Endodermal cell (in vitro differentiated cells): Measurements from ENCODE around the gene PPIL1. TPM values are rescaled to one million over a fixed set of nuclear protein-coding genes. Genes with fewer than 3 reads are reported as not detected.

Experiments used
- DNase-seq: peaks from one replicate; pipeline ENCODE4 v3.0.0-alpha.2; 2017
- H3K27ac ChIP-seq: 2 replicates; pipeline ENCODE4 v1.5.1; 2013; ENCODE audit warnings: mild to moderate bottlenecking, low read depth, low read length, moderate library complexity
- H3K27me3 ChIP-seq: 2 replicates; pipeline ENCODE4 v1.6.1; 2013; ENCODE audit warnings: mild to moderate bottlenecking, low read length, moderate library complexity; ENCODE audit not compliant: insufficient read depth, control insufficient read depth, poor library complexity, severe bottlenecking
- H3K36me3 ChIP-seq: 2 replicates; pipeline ENCODE4 v1.7.0; 2013; ENCODE audit warnings: mild to moderate bottlenecking, low read length, moderate library complexity; ENCODE audit not compliant: control insufficient read depth, insufficient read depth
- H3K4me1 ChIP-seq: one replicate; pipeline ENCODE4 v1.7.0; 2013; ENCODE audit warnings: low read length; ENCODE audit not compliant: control insufficient read depth, insufficient read depth
- H3K4me3 ChIP-seq: 2 replicates; pipeline ENCODE4 v1.5.1; 2013; ENCODE audit warnings: mild to moderate bottlenecking, low read length, moderate library complexity
- H3K9ac ChIP-seq: 2 replicates; pipeline ENCODE4 v1.6.1; 2013; ENCODE audit warnings: mild to moderate bottlenecking, low read length, moderate library complexity; ENCODE audit not compliant: poor library complexity, severe bottlenecking; ENCODE audit errors: extremely low read depth
- H3K9me3 ChIP-seq: 2 replicates; pipeline ENCODE4 v1.6.1; 2013; ENCODE audit warnings: mild to moderate bottlenecking, low read length, moderate library complexity; ENCODE audit not compliant: control insufficient read depth
- H3K27ac Mint-ChIP-seq: 2 replicates; pipeline ENCODE4 v1.8.0; 2020; ENCODE audit warnings: mixed read lengths
- H3K27me3 Mint-ChIP-seq: 2 replicates; pipeline ENCODE4 v1.8.0; 2021; ENCODE audit warnings: mild to moderate bottlenecking, mixed read lengths; ENCODE audit not compliant: insufficient read depth
- H3K36me3 Mint-ChIP-seq: 2 replicates; pipeline ENCODE4 v1.8.0; 2020; ENCODE audit warnings: low read depth, mixed read lengths
- H3K4me1 Mint-ChIP-seq: 2 replicates; pipeline ENCODE4 v1.8.0; 2020; ENCODE audit warnings: mixed read lengths
- H3K4me3 Mint-ChIP-seq: 2 replicates; pipeline ENCODE4 v1.8.0; 2020; ENCODE audit warnings: mild to moderate bottlenecking, moderate library complexity, mixed read lengths
- H3K9me3 Mint-ChIP-seq: 2 replicates; pipeline ENCODE4 v1.8.0; 2020; ENCODE audit warnings: mild to moderate bottlenecking, mixed read lengths
- WGBS, 2 experiments: methylation state at CpG; one replicate each; pipeline versions ENCODE4 v1.1.5 to v1.1.7; 2013; ENCODE audit warnings: missing lambda C conversion rate in 2 of 2, mixed read lengths in 1 of 2; ENCODE audit not compliant: insufficient coverage in 1 of 2, insufficient read length in 1 of 2; 5-methylcytosine and 5-hydroxymethylcytosine counted together
- total RNA-seq, 2 donors: library from RNA; stranded (reverse); fragmentation: NEBNext Ultra II Directional in 1 of 2; extraction: Animal tissue kit (Norgen Biotek cat#: 25700) in 1 of 2; gene quantifications; 2 replicates in 1 of 2; 3 replicates in 1 of 2; pipeline ENCODE4 v1.2.1, GENCODE V29; 2021
- TF ChIP-seq, protein P1 (sequence below): fragments of 200-600 bp; sonication (generic); conservative IDR thresholded peaks from 2 replicates; pipeline ENCODE4 v1.5.0; 2021; ENCODE audit warnings: antibody characterized with exemption, mild to moderate bottlenecking

Gene PPIL1
- total RNA-seq, 2 donors from 2014 or later = 36.7 to 53.3 TPM

DNA sequence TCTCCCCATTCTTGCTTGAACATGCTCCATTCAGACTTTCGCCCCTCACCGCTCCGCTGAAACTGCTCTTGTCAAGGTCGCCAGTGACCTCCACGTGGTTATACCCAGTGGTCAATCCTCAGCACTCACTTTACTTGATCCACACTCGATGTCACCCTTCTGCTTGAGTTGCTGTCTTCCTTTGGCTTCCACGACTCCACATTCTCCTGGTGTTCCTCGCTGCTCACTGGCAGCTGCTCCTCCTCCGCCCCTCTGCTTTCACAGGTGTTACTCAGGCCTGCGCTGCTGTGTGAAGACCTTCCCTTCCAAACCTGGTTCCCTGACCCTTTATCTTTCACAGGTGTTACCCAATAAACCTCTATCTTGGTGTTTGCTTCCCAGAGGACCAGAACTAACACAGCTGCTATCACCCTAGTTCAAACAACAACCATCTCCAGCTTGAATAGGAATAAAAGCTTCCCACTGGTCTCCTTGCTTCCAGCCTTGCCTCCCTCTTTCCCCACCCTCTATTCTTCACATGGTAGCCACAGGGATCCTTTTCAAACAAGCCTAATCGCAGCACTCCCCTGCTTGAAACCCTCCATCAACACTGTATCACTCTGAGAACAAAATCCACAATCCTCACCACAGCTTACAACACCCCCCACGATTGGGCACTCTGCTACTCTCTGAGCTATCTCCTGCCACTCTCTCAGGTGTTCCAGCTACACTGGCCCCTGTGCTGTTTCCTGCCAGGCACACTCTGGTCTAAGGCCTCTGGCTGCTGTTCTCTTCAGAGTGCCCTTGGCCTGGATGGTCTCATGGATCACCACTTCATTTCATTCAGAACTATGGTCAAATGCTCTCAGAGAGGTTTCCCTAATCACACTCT lies 10.7 kb downstream of the PPIL1 start:
- Histone ChIP-seq H3K36me3 (peaks cover 49% of the 10 kb centered on the region), H3K4me3 (peak overlapping the region; percentile 56), H3K4me1 (peaks cover 13% of the 10 kb centered on the region), H3K27me3 (no peaks in the 10 kb centered on the region), H3K9me3 (no peaks in the 10 kb centered on the region), H3K9ac (no peak overlapping the region), H3K27ac (no peak overlapping the region)
- 69 to 73% methylated on average over 8 to 12 of the region's 12 CpGs for WGBS, 2 experiments
- Mint-ChIP-seq H3K27me3 (peaks cover 22% of the 10 kb centered on the region), H3K27ac (peak overlapping the region; percentile 33), H3K36me3 (peaks cover 61% of the 10 kb centered on the region), H3K4me3 (no peak overlapping the region), H3K4me1 (peaks cover 49% of the 10 kb centered on the region), H3K9me3 (no peaks in the 10 kb centered on the region)
- DNase-seq = peak; percentile 74
- TF ChIP-seq, protein P1, sequence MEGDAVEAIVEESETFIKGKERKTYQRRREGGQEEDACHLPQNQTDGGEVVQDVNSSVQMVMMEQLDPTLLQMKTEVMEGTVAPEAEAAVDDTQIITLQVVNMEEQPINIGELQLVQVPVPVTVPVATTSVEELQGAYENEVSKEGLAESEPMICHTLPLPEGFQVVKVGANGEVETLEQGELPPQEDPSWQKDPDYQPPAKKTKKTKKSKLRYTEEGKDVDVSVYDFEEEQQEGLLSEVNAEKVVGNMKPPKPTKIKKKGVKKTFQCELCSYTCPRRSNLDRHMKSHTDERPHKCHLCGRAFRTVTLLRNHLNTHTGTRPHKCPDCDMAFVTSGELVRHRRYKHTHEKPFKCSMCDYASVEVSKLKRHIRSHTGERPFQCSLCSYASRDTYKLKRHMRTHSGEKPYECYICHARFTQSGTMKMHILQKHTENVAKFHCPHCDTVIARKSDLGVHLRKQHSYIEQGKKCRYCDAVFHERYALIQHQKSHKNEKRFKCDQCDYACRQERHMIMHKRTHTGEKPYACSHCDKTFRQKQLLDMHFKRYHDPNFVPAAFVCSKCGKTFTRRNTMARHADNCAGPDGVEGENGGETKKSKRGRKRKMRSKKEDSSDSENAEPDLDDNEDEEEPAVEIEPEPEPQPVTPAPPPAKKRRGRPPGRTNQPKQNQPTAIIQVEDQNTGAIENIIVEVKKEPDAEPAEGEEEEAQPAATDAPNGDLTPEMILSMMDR = no peak

DNA sequence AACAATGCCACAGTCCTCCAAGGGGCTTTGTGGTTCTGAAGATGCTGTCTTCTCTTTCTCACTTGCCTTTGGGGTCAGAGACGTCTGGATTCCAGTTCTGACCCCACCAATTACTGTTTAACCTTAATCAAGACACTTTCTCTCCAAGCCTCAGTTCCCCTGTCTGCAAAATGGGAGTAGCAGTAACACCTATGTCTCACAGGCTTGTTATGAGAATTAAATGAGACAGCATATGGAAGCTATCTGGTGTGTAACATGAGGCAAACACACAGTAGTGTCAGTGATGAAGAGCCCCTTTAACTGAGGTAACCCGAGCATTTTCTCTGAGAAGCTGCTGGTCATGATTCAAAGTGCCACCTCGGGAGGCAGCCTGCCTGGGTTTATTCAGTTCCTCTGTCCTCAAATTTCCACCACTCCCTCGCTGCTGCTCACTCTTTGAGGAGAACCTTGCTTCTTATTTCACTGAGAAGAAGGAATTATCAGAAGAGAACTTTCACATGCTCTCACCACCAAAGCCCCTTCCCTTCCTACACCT lies 11.7 kb downstream of the PPIL1 start:
- Mint-ChIP-seq H3K36me3 (peaks cover 65% of the 10 kb centered on the region), H3K27me3 (peaks cover 22% of the 10 kb centered on the region), H3K4me3 (no peak overlapping the region), H3K9me3 (no peaks in the 10 kb centered on the region), H3K27ac (no peak overlapping the region), H3K4me1 (peaks cover 54% of the 10 kb centered on the region)
- peaks cover 13% of the 10 kb centered on the region for H3K4me1 ChIP-seq
- TF ChIP-seq, protein P1 = no peak
- no peak overlapping the region for H3K27ac ChIP-seq
- no peak overlapping the region for H3K9ac ChIP-seq
- 90 to 94% methylated on average over 4 of the region's 4 CpGs for WGBS, 2 experiments
- peak; percentile 19 for DNase-seq
- no peaks in the 10 kb centered on the region for H3K9me3 ChIP-seq
- H3K4me3 ChIP-seq = peak overlapping the region; percentile 56
- no peaks in the 10 kb centered on the region for H3K27me3 ChIP-seq
- peaks cover 49% of the 10 kb centered on the region for H3K36me3 ChIP-seq

DNA sequence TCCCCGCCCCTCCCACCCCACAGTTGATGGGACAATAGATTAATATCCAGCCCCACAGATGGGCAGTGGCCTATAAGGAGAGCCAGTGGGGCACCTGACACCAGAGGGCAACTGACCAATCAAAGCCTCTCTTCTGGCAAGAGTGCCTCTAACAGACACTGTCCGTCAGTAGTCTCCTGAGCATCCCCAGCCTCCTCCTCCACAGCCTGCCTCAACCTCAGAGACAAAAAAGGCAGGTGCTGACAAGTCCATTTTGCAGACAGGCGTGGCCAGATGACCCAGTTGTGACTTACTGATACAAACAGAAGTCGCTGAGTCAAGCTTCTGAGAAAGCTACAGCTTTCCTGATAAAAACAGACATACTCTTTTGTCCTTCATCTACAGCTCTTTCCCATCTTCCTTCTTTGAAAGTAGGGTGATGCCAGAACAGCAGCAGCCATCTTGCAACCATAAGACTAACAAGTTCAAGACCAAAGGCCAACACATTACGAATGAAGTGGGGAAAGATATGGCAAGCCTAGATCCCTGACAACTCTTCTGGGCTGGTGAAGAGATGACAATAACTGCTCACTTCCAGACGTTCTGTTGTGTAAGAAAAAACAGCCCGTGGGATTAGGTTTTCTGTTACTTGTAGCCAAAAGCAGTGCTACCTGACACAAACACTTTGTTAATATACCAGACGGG lies 12.3 kb downstream of the PPIL1 start:
- Mint-ChIP-seq H3K36me3 (peaks cover 63% of the 10 kb centered on the region), H3K4me3 (no peak overlapping the region), H3K27me3 (peaks cover 22% of the 10 kb centered on the region), H3K27ac (no peak overlapping the region), H3K4me1 (peaks cover 48% of the 10 kb centered on the region), H3K9me3 (no peaks in the 10 kb centered on the region)
- Histone ChIP-seq H3K27me3 (no peaks in the 10 kb centered on the region), H3K4me1 (peaks cover 9% of the 10 kb centered on the region), H3K36me3 (peaks cover 46% of the 10 kb centered on the region), H3K4me3 (no peak overlapping the region), H3K9ac (no peak overlapping the region), H3K27ac (no peak overlapping the region), H3K9me3 (no peaks in the 10 kb centered on the region)
- TF ChIP-seq, protein P1 = no peak
- 92 to 94% methylated on average over 6 to 8 of the region's 8 CpGs for WGBS, 2 experiments
- peak; percentile 34 for DNase-seq
